Thoracic aorta (tissue), 2 donors: ENCODE results near the gene EXOC1. TPM values are rescaled to one million over a fixed set of nuclear protein-coding genes. Genes with fewer than 3 reads are reported as not detected.

Source experiments
- ATAC-seq: fragments of 150-250 bp; one replicate; pipeline ENCODE4 v1.8.0; 2017; ENCODE audit warnings: low read depth; ENCODE audit not compliant: insufficient number of reproducible peaks, low FRiP score
- DNase-seq: peaks from one replicate; pipeline ENCODE4 v3.0.0-alpha.2; 2020; ENCODE audit warnings: low spot score
- H3K27ac ChIP-seq, 2 donors: fragments of 200-600 bp; sonication (generic); 1 replicate in 1 of 2; 2 replicates in 1 of 2; pipeline ENCODE4 v1.5.1; 2016; ENCODE audit warnings: mild to moderate bottlenecking in 2 of 2, moderate library complexity in 2 of 2
- H3K27me3 ChIP-seq: fragments of 200-600 bp; sonication (generic); replicated peaks from 2 replicates; pipeline ENCODE4 v1.6.0; 2016; ENCODE audit warnings: mild to moderate bottlenecking; ENCODE audit not compliant: insufficient read depth
- H3K36me3 ChIP-seq: fragments of 200-600 bp; sonication (generic); one replicate; pipeline ENCODE4 v1.5.1; 2016
- H3K4me1 ChIP-seq, 2 donors: fragments of 200-600 bp; sonication (generic); 1 replicate in 1 of 2; 2 replicates in 1 of 2; pipeline versions ENCODE4 v1.5.1 to v1.6.0; 2016; ENCODE audit warnings: low read depth in 2 of 2, mild to moderate bottlenecking in 1 of 2; ENCODE audit not compliant: control insufficient read depth in 1 of 2
- H3K4me3 ChIP-seq: fragments of 200-600 bp; sonication (generic); 2 replicates; pipeline ENCODE4 v1.5.1; 2016; ENCODE audit warnings: mild to moderate bottlenecking
- H3K9me3 ChIP-seq: fragments of 200-600 bp; sonication (generic); 2 replicates; pipeline ENCODE4 v1.5.1; 2016
- CTCF ChIP-seq: fragments of 200-600 bp; sonication (generic); IDR thresholded peaks from one replicate; pipeline ENCODE4 v1.5.1; 2019; ENCODE audit warnings: antibody characterized with exemption
- total RNA-seq, 2 donors: library from RNA; depleted of rRNA; stranded (reverse); fragments of >200 nt; gene quantifications; one replicate each; pipeline versions ENCODE4 v1.1.0 to v1.2.3, GENCODE V29; 2016

The EXOC1 gene
- total RNA-seq, 2 donors from 2014 or later: 33.5 to 60.5 TPM

GRCh38 chr4:55819634-55820033 lies 33.8 kb upstream of the EXOC1 start, which contains the start of gene EXOC1L:
Gene EXOC1L, plus strand, starts transcription at chr4:55819790. Its CDS starts 237 bp downstream, at chr4:55820027.
- TF ChIP-seq CTCF: no peak

GRCh38 chr4:55820279-55820678 lies 33.2 kb upstream of the EXOC1 start:
- H3K27ac ChIP-seq: no peak overlapping the region
- H3K27me3 ChIP-seq: no peaks in the 10 kb centered on the region
- peak overlapping the region; percentile 65 for H3K4me3 ChIP-seq
- DNase-seq (no peak), ATAC-seq (no peak)
- H3K4me1 ChIP-seq: peaks cover 4 to 9% of the 10 kb centered on the region in 2 donors
- H3K36me3 ChIP-seq: no peaks in the 10 kb centered on the region
- TF ChIP-seq CTCF: no peak
- no peaks in the 10 kb centered on the region for H3K9me3 ChIP-seq

More at GRCh38 chr4:55819634-55820033, 33.8 kb upstream of the EXOC1 start, which contains the start of gene EXOC1L:
- no peak for DNase-seq
- H3K4me3 ChIP-seq: peak within 1 kb of the TSS; percentile 65
- no peak for ATAC-seq
- no peaks in the 10 kb centered on the region for H3K36me3 ChIP-seq
- H3K27me3 ChIP-seq: no peaks in the 10 kb centered on the region
- H3K9me3 ChIP-seq: no peaks in the 10 kb centered on the region
- H3K4me1 ChIP-seq: peaks cover 4 to 9% of the 10 kb centered on the region in 2 donors
- H3K27ac ChIP-seq: no peak within 1 kb of the TSS

GRCh38 chr4:55822329-55822728 lies 31.1 kb upstream of the EXOC1 start:
- Histone ChIP-seq H3K9me3 (no peaks in the 10 kb centered on the region), H3K27me3 (no peaks in the 10 kb centered on the region), H3K27ac (no peak overlapping the region), H3K4me3 (no peak overlapping the region), H3K4me1 (peaks cover 4 to 9% of the 10 kb centered on the region in 2 donors), H3K36me3 (no peaks in the 10 kb centered on the region)
- TF ChIP-seq CTCF: no peak
- ATAC-seq (no peak), DNase-seq (no peak)

GRCh38 chr4:55824865-55825264 lies 28.6 kb upstream of the EXOC1 start:
- no peaks in the 10 kb centered on the region for H3K36me3 ChIP-seq
- H3K4me3 ChIP-seq: no peak overlapping the region
- no peak for ATAC-seq
- no peaks in the 10 kb centered on the region for H3K9me3 ChIP-seq
- H3K27me3 ChIP-seq: no peaks in the 10 kb centered on the region
- no peak for TF ChIP-seq CTCF
- H3K4me1 ChIP-seq: peaks cover 1 to 5% of the 10 kb centered on the region in 2 donors
- no peak for DNase-seq
- H3K27ac ChIP-seq: no peak overlapping the region

GRCh38 chr4:55826986-55827385 lies 26.5 kb upstream of the EXOC1 start:
- Histone ChIP-seq H3K4me3 (no peak overlapping the region), H3K36me3 (no peaks in the 10 kb centered on the region), H3K27ac (no peak overlapping the region), H3K27me3 (no peaks in the 10 kb centered on the region), H3K4me1 (no peaks in the 10 kb centered on the region), H3K9me3 (no peaks in the 10 kb centered on the region)
- DNase-seq: no peak
- no peak for ATAC-seq
- no peak for TF ChIP-seq CTCF
